Sciatic nerve (tissue), 2 donors: ENCODE results near the gene LAMB4. TPM values are rescaled to one million over a fixed set of nuclear protein-coding genes. Genes with fewer than 3 reads are reported as not detected.

ENCODE experiments used
- ATAC-seq: fragments of 200-7000 bp; cut with Tn5 transposase; one replicate; pipeline ENCODE4 v1.9.1; 2020; ENCODE audit warnings: mild to moderate bottlenecking, moderate library complexity
- DNase-seq: peaks from one replicate; pipeline ENCODE4 v3.0.0-alpha.2; 2020; ENCODE audit warnings: low spot score
- intact Hi-C: fragments of 100-400 bp; cut with DNase I; formaldehyde crosslinking; loops from one replicate; pipeline ENCODE4 v1.14.2; 2022
- total RNA-seq: library from RNA; stranded (reverse); fragmentation: NEBNext Ultra II Directional; extraction: Animal tissue kit (Norgen Biotek cat#: 25700); gene quantifications from one replicate; pipeline ENCODE4 v1.2.1, GENCODE V29; 2021
- donor health status: DM: no; HTN: no; CAD: no.
- donor health status: DM: no; HTN: no; CAD: no.

LAMB4 gene
- 0.89 TPM for total RNA-seq

GRCh38 chr7:108130261-108130660 is at the start of gene LAMB4:
Gene LAMB4, minus strand, starts transcription at chr7:108130361. Its CDS starts 7,197 bp downstream, at chr7:108123164.
- no peak for ATAC-seq
- intact Hi-C loops, result no loop called here

GRCh38 chr7:108178398-108178797 is 48.2 kb upstream of the LAMB4 start:
- ATAC-seq (no peak), DNase-seq (no peak)
- intact Hi-C loops, result no loop called here

More at GRCh38 chr7:108130261-108130660, at the start of gene LAMB4:
- DNase-seq, result no peak

- intact Hi-C loops, result no loop called here
- DNase-seq (no peak), ATAC-seq (no peak)
Measured at GRCh38 chr7:108171164-108171563, 41.0 kb upstream of the LAMB4 start.

GRCh38 chr7:108170251-108170650 is 40.1 kb upstream of the LAMB4 start:
- DNase-seq (no peak), ATAC-seq (no peak)

GRCh38 chr7:108167460-108167859 is 37.3 kb upstream of the LAMB4 start:
- no peak for DNase-seq
- ATAC-seq, result no peak
- intact Hi-C loops, result no loop called here

More at GRCh38 chr7:108170251-108170650, 40.1 kb upstream of the LAMB4 start:
- intact Hi-C loops, result no loop called here

GRCh38 chr7:108166687-108167086 is 36.5 kb upstream of the LAMB4 start:
- intact Hi-C loops, result no loop called here
- ATAC-seq, result no peak
- no peak for DNase-seq

GRCh38 chr7:108165723-108166122 is 35.6 kb upstream of the LAMB4 start:
- ATAC-seq (no peak), DNase-seq (no peak)
- intact Hi-C loops, result no loop called here

- DNase-seq, result no peak
Measured at GRCh38 chr7:108164946-108165345, 34.8 kb upstream of the LAMB4 start.

GRCh38 chr7:108164342-108164741 is 34.2 kb upstream of the LAMB4 start:
- ATAC-seq (no peak), DNase-seq (no peak)
- intact Hi-C loops, result no loop called here

More at GRCh38 chr7:108164946-108165345, 34.8 kb upstream of the LAMB4 start:
- intact Hi-C loops, result no loop called here
- no peak for ATAC-seq

GRCh38 chr7:108158776-108159175 is 28.6 kb upstream of the LAMB4 start:
- ATAC-seq (no peak), DNase-seq (no peak)
- intact Hi-C loops, result no loop called here

GRCh38 chr7:108157606-108158335 is 27.6 kb upstream of the LAMB4 start:
- DNase-seq (no peak), ATAC-seq (no peak)
- intact Hi-C loops, result no loop called here

GRCh38 chr7:108156897-108157605 is 26.9 kb upstream of the LAMB4 start:
- DNase-seq (no peak), ATAC-seq (no peak)
- intact Hi-C loops, result no loop called here

GRCh38 chr7:108152198-108152597 is 22.0 kb upstream of the LAMB4 start:
- intact Hi-C loops, result no loop called here
- ATAC-seq (no peak), DNase-seq (no peak)

GRCh38 chr7:108149908-108150307 is 19.7 kb upstream of the LAMB4 start:
- no peak for DNase-seq
- intact Hi-C loops, result loop anchor here (5.0 kb wide), 1 partner anchor 273 kb away; no protein-coding TSS in a partner anchor
- ATAC-seq, result no peak

GRCh38 chr7:108149119-108149518 is 19.0 kb upstream of the LAMB4 start:
- ATAC-seq (no peak), DNase-seq (no peak)
- intact Hi-C loops, result loop anchor here (5.0 kb wide), 1 partner anchor 272 kb away; no protein-coding TSS in a partner anchor

GRCh38 chr7:108147031-108147563 is 16.9 kb upstream of the LAMB4 start:
- intact Hi-C loops, result loop anchor here (5.0 kb wide), 1 partner anchor 270 kb away; no protein-coding TSS in a partner anchor
- no peak for ATAC-seq

GRCh38 chr7:108146070-108146842 is 16.1 kb upstream of the LAMB4 start:
- DNase-seq (peak; percentile 73), ATAC-seq (peak; percentile 90)
- intact Hi-C loops, result loop anchor here (5.0 kb wide), 1 partner anchor 269 kb away; no protein-coding TSS in a partner anchor

More at GRCh38 chr7:108147031-108147563, 16.9 kb upstream of the LAMB4 start:
- DNase-seq, result no peak

GRCh38 chr7:108145401-108145800 is 15.2 kb upstream of the LAMB4 start:
- no peak for DNase-seq
- no peak for ATAC-seq
- intact Hi-C loops, result loop anchor here (5.0 kb wide), 1 partner anchor 268 kb away; no protein-coding TSS in a partner anchor

GRCh38 chr7:108144931-108145330 is 14.8 kb upstream of the LAMB4 start:
- intact Hi-C loops, result loop anchor here (5.0 kb wide), 1 partner anchor 268 kb away; no protein-coding TSS in a partner anchor
- no peak for ATAC-seq
- DNase-seq, result no peak
